Mammary epithelial cell (primary cell): ENCODE results near the gene ABHD18.

ENCODE experiments used
- EZH2 ChIP-seq: IDR thresholded peaks from 2 replicates; pipeline ENCODE4 v1.6.1; 2012; ENCODE audit warnings: low read length, inconsistent platforms, borderline replicate concordance
- TF ChIP-seq, protein P1 (sequence below), 2 donors: IDR thresholded peaks in 1 of 2; conservative IDR thresholded peaks in 1 of 2; 2 replicates each; pipeline ENCODE4 v1.5.1; 2011 to 2012; ENCODE audit warnings: inconsistent platforms in 2 of 2, low read length in 2 of 2, mild to moderate bottlenecking in 2 of 2, control low read depth in 1 of 2, low read depth in 1 of 2; ENCODE audit not compliant: insufficient read depth in 1 of 2; ENCODE audit errors: extremely low read depth in 1 of 2

DNA sequence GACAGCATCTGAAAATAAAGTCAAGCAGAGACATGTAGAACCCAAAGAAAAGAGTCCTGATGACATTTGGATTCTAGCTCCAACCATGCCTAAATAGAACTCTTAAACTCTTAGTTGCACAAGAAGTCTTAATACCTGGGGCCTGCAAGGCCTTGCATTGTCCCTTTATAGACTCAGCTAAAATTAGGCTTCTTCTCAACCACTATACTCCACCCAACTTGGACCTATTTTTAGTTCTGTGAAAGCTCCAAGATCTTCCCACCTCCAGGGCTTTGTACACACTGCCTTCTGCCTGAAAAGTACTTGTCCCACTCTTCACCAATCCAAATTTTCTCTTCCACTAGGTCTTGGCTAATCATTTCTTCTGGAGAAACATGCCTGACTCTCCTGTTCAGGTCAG, 48.1 kb upstream of the ABHD18 start:
- TF ChIP-seq, protein P1, sequence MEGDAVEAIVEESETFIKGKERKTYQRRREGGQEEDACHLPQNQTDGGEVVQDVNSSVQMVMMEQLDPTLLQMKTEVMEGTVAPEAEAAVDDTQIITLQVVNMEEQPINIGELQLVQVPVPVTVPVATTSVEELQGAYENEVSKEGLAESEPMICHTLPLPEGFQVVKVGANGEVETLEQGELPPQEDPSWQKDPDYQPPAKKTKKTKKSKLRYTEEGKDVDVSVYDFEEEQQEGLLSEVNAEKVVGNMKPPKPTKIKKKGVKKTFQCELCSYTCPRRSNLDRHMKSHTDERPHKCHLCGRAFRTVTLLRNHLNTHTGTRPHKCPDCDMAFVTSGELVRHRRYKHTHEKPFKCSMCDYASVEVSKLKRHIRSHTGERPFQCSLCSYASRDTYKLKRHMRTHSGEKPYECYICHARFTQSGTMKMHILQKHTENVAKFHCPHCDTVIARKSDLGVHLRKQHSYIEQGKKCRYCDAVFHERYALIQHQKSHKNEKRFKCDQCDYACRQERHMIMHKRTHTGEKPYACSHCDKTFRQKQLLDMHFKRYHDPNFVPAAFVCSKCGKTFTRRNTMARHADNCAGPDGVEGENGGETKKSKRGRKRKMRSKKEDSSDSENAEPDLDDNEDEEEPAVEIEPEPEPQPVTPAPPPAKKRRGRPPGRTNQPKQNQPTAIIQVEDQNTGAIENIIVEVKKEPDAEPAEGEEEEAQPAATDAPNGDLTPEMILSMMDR (conservative IDR thresholded peaks at IDR 0.05 in 1 of 2, IDR thresholded peaks at IDR 0.05 in 1 of 2; ENCODE audit: extremely low read depth in 1 of 2, insufficient read depth in 1 of 2, low read depth in 1 of 2, low read length in 2 of 2): no peak
- TF ChIP-seq EZH2: no peak
